Dermis microvascular lymphatic vessel endothelial cell (primary cell): ENCODE data around the gene CENPC. TPM values are rescaled to one million over a fixed set of nuclear protein-coding genes. Genes with fewer than 3 reads are reported as not detected.
"Not testable (repeated sequence)": the region's sequence is repeated elsewhere in the genome, so short reads cannot be mapped to it uniquely, and the experiment has no call there.

Experiments
- DNase-seq, 2 donors: peaks; one replicate each; pipeline versions ENCODE4 v3.0.0 to v3.0.0-alpha.2; 2010; ENCODE audit warnings: low read depth in 2 of 2
- total RNA-seq: library from RNA; depleted of rRNA; stranded (reverse); fragments of >200 nt; gene quantifications from 2 replicates; pipeline ENCODE4 v1.2.1, GENCODE V29; 2014

Gene CENPC
- total RNA-seq, 1 donor from 2014 or later, result 12.1 TPM

GRCh38 chr4:67552146-67552792 lies 7.0 kb upstream of the CENPC start:
- not testable (repeated sequence) for DNase-seq

DNA sequence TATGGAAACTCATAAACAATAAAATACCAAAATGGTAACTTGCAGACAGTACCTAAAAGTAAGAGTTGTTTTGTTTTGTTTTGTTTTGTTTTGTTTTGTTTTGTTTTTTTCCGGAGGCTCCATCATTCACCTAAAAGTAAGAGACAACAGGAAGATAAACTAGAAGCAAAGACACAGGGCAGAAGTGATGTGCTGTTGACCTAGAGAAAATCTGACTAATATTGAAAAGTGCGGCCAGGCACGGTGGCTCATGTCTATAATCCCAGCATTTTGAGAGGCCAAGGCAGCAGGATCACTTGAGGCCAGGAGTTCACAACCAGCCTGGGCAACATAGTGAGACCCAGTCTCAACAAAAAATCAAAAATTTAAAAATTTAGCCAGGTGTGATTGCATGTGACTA lies 5.6 kb upstream of the CENPC start:
- DNase-seq, result no peak

DNA sequence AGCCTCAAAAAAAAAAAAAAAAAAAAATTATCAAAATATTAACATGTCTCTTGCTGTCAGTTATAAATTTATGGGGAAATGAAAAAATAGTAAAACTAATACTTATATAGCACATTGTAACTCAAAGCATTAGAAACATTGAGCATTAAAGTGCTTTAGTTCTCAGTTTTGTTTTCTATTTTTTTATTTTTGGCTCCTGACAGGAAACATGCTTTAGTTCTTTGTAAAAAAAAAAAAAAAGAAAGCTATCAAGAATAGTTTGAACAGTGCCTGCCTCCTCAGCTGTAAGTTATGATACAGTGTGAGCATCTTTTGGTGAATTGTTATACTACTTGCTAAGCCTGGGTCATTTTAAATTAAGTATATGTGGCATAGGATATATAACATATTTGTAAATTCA lies 5.1 kb upstream of the CENPC start:
- DNase-seq, result no peak

GRCh38 chr4:67549123-67549522 lies 3.8 kb upstream of the CENPC start:
- DNase-seq, result peak in 1 of 2 donors; percentile 49

GRCh38 chr4:67546971-67547370 lies 1.7 kb upstream of the CENPC start:
- DNase-seq, result no peak

DNA sequence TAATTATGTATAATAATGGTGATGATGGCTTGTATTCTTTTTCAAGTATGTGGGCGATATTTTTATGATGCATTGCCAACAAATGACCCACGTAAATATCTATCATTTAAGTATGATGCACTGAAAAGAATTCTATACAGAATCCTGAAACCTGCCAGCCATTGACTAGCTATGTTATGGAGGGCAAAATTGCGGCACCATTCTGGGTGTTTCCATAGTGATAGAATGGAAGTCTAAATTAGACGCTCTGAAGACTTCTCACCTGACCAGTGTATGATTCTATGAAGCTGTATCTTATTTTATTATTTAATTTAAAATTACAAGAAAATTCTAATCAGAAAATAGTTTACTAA lies 677 bp upstream of the CENPC start:
- DNase-seq, result no peak

DNA sequence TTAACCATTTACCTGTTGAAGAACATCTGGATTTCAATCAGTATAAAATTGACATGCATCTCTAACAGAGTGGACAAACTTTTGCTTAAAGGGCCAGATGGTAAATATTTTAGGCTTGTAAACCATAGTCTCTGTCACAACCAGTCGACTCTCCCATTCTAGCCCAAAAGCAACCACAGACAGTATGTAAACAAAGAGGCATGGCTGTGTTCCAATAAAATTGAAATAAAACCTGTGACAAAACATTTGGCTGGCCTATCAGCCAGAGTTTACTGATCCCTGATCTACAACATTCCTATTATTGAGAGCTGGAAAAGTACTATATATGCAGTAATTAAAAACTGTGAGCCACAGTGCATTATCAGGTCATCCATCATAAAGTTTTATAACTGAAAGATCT lies 3.2 kb downstream of the CENPC start:
- DNase-seq, result peak in 1 of 2 donors; percentile 11

DNA sequence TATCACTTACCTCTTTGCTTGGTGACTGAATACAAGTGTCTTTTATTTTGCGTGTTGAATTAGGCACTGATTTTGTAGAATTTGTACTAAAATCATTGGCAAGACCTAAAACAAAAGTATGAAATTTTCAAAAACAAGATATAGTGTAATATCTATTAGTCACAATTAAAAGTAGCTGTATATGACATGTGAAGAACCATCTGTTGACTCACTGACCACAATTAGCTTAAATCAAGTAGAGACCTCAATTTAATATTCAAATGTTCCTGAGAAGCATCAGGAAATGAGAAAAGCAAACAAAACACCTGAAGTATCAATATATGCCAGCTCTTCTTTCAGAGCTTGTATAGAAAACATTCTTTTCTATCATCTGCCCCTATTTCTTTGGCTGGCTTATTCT lies 5.5 kb downstream of the CENPC start:
- no peak for DNase-seq

DNA sequence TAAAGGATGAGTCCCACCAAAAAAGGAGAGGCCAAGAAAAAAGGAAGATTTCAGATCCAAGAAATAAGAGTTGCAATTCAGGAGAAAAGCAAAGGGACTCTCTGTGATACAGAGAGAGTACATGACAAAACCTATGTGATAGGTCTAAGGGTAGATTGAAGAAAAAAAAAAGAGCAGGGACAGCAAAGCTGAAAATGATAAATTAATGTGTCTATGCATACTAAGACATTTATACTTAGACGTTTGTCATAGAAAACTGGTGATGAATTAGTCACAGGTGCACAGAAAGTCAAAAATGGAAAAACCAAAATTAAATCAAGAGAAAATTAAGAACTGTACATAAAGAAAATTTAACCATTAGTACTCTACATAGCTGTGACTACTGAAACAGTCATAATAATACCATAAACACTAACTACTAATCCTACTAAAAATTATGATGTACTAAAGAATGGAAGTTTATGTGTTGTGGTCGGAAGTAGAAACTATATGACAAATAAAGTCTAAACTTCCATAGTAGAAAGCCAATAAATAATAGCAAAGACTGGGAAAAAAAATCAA lies 9.9 kb downstream of the CENPC start:
- no peak for DNase-seq

DNA sequence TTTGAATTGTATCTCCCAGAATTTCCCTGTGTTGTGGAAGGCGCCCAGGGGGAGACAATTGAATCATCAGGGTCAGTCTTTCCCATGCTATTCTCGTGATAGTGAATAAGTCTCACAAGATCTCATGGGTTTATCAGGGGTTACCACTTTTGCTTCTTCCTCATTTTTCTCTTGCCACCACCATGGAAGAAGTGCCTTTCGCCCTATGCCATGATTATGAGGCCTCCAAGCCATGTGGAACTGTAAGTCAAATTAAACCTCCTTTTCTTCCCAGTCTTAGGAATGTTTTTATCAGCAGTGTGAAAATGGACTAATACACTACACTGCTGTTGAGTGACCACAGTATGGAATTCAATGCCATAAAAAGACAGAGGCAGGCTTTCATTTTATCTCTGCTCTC lies 12.2 kb downstream of the CENPC start:
- DNase-seq, result no peak

DNA sequence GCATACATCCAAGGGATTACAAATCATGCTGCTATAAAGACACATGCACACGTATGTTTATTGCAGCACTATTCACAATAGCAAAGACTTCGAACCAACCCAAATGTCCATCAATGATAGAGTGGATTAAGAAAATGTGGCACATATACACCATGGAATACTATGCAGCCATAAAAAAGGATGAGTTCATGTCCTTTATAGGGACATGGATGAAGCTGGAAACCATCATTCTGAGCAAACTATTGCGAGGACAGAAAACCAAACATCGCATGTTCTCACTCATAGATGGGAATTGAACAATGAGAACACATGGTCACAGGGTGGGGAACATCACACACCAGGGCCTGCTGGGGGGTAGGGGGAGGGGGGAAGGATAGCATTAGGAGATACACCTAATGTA lies 12.9 kb downstream of the CENPC start:
- DNase-seq, result not testable (repeated sequence)

- no peak for DNase-seq
Measured at GRCh38 chr4:67531379-67531962, 13.8 kb downstream of the CENPC start.

- DNase-seq, result not testable (repeated sequence)
Measured at GRCh38 chr4:67524140-67524539, 21.2 kb downstream of the CENPC start.

DNA sequence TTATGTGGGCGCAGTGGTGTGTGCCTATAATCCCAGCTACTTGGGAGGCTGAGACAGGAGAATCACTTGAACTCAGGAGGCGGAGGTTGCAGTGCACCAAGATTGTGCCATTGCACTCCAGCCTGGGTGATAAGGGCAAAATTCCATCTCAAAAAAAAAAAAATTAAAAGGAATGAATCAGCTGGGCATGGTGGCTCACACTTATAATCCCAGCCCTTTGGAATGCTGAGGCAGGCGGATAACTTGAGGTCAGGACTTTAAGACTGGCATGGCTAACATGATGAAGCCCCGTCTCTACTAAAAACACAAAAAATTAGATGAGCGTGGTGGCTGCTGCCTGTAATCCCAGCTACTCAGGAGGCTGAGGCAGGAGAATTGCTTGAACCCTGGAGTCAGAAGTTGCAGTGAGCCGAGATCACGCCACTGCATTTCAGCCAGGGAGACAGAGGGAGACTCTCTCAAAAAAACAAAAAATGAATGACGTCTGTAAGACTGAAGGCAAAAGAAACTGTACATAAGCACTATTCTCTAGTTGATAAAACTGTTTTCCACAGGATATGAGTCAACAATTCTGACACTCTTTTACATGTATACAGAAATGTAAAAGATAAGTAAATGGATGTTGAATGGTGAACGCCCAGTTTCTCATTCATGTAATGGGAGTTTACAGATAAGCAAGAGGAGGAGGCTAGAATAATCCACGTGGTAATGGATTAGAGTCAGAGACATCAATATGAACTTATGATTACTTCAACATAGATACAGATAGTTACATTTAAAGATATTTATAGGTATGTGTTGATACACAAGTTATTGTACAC lies 22.2 kb downstream of the CENPC start:
- peak in 1 of 2 donors; percentile 76 for DNase-seq

GRCh38 chr4:67522230-67522629 lies 23.1 kb downstream of the CENPC start:
- DNase-seq, result no peak

- no peak for DNase-seq
Measured at GRCh38 chr4:67521506-67521905, 23.8 kb downstream of the CENPC start.

GRCh38 chr4:67520141-67520540 lies 25.2 kb downstream of the CENPC start:
- no peak for DNase-seq

DNA sequence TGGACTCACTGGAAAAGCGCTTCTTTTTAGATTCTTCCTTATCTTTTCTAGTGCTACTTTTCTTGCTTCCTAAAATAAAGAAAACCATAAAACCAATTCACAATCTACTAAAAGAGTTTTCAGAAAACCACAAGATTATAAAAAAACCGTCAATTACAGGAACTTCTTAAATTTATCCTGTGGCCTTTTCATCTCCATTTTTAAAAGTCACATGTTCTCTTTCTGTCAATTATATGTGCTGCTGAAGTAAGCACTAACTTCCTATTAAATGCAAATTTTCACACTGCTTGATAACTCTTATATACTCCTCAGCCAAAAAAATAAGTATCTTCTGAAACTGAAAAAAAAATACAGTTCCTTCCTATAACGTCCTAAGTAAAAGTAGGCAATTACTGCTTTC lies 32.8 kb downstream of the CENPC start:
- no peak for DNase-seq

GRCh38 chr4:67500373-67500772 lies 44.9 kb downstream of the CENPC start:
- no peak for DNase-seq

DNA sequence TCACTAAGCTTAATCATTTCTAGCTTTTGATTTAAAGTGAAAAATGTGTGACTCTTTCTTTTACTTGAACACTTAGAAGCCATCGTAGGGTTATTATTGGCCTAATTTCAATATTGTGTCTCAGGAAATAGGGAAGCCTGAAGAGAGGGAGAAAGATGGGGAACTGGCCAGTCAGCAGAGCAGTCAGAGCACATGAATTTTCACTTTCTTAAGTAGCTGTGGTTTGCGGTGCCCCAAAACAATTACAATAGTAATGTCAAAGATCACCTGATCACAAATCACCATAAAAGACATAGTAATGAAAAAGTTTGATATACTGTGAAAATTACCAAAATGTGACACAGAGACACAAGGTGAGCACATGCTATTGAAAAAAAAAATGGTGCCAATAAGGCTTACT lies 45.5 kb downstream of the CENPC start:
- DNase-seq, result no peak

DNA sequence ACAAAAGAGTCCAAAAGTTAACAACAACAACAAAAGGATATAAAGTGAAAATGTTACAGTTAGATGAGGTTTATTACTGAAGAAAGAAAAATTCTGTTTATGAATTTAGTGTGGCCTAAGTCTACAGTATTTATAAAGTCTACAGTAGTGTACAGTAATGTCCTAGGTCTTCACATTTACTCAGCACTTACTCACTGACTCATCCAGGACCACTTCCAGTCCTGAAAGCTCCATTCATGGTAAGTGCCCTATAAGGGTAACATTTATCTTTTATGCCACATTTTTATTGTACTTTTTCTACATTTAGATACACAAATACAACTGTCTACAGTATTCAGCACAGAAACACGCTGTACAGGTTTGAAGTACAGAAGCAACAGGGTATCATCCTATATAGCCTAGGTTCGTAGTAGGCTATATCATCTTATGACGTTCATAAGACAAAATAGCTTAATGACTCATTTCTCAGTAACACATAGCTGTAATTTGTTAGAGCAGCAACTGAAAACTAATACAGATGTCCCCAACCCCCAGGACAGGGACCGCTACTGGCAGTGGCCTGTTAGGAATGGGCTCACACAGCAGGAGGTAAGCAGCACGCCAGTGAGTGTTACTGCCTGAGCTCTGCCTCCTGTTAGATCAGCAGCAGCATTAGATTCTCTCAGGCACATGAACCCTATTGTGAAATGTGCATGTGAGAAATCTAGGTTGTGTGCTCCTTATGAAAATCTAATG lies 61.3 kb downstream of the CENPC start:
- DNase-seq, result no peak

DNA sequence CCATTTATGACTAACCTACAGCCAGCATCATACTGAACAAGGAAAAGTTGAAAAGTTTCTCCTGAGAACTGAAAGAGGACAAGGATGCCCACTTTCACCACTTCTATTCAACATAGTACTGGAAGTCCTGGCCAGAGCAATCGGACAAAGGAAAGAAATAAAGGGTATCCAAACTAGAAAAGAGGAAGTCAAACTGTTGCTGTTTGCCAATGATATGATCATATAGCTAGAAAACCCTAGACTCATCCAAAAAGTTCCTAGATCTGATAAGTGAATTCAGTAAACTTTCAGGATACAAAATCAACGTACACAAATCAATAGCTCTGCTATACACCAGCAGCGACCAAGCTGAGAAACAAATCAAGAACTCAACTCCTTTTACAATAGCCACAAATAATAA lies 64.5 kb downstream of the CENPC start:
- no peak for DNase-seq
